ENCODE measurements around the gene PCDH8. TPM values are rescaled to one million over a fixed set of nuclear protein-coding genes. Genes with fewer than 3 reads are reported as not detected.

The PCDH8 gene
- total and polyA plus RNA-seq, 7 donors = 0.03 to 0.20 (median 0.06) TPM; not detected in 3

DNA sequence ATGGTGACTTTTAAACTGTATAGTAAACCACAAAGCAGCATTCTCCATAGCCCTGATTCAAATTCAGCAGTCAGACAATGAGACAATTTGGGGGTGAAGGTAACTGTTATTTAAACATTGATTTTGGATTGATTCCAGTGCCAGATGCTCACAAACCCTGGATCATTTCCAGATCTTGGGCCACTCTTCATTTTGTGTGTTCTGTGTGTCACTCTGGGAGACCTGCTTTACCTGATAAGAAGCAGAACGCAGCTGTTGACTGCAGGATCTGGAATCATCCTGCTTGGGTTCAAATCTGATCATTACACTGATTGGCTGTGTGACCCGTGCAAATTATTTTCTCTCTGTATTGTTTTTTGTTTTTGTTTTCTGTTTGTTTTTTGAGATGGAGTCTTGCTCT, 4.0 kb upstream of the PCDH8 start:
- intact Hi-C loops (cut with DNase I) = no loop called here
- Histone ChIP-seq H3K9me3 (no peaks in the 10 kb centered on the region), H3K36me3 (ENCODE audit: insufficient read depth in 1 of 2, low read depth in 1 of 2) (no peaks in the 10 kb centered on the region), H3K27ac (no peak overlapping the region), H3K27me3 (ENCODE audit: insufficient read depth in 3 of 3, low read length in 2 of 3) (peaks cover 0 to 70% (median 17%) of the 10 kb centered on the region in 3 donors), H3K4me3 (no peak overlapping the region), H3K4me1 (peaks cover 6% of the 10 kb centered on the region)
- no peak for TF ChIP-seq CTCF (IDR thresholded peaks at IDR 0.05)
- WGBS, 3 donors = 79 to 85% (median 84%) methylated on average over 2 of the region's 2 CpGs
- DNase-seq = no peak
- ATAC-seq = no peak

DNA sequence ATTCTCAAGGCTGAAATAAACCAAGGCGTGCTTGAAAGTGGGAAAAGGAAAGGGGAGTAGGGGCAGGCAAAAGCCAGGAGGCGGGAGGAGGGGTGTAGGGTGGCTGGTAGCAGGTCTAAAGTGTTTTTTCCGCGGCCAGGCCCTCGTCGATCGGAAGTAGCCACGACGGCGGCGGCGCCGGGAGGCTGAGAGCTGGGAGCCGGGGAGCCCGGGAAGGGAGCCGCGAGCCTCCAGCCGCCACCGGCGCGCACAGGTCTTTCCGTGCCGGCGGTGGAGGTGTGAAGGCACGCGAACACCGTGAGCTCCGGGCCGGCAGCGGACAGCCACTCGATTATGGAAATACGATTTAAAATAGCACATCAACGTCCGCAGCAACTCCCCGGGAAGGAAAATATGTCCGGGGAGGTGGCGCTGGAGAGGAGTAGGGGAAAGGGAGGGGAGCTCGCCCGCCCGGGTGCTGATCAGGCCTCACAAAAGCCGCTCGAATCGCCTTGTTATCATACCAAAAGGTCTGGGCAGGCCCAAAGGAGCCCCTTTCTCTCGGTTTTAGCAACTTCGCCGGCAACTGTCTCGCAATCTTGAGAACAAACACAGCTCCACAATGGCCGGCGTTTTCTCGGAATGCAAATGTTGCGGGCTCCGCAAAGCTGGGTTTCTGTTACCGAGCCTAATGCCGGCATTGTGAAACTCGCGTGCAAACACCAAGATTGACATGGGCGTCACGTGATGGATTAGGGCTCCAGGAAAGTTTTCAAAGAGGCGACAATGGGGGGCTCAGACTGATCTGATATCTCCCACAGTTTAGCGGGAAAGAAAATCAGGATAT, 2.9 kb upstream of the PCDH8 start:
- no peak overlapping the region for H3K27ac ChIP-seq
- peak overlapping the region; percentile 68 for H3K4me3 ChIP-seq
- H3K4me1 ChIP-seq = peaks cover 6% of the 10 kb centered on the region
- no peak for TF ChIP-seq CTCF (IDR thresholded peaks at IDR 0.05)
- no peaks in the 10 kb centered on the region for H3K36me3 ChIP-seq (ENCODE audit: insufficient read depth in 1 of 2, low read depth in 1 of 2)
- 1% methylated on average over 49 to 60 of the region's 60 CpGs for WGBS, 3 donors
- peak in 1 of 2 donors; percentile 19 for DNase-seq
- ATAC-seq = peak; percentile 22 to 61 (median 36)
- H3K27me3 ChIP-seq (ENCODE audit: insufficient read depth in 3 of 3, low read length in 2 of 3) = peaks cover 0 to 81% (median 26%) of the 10 kb centered on the region in 3 donors
- intact Hi-C loops (cut with DNase I) = no loop called here
- H3K9me3 ChIP-seq = no peaks in the 10 kb centered on the region

- intact Hi-C loops (cut with DNase I) = no loop called here
- Histone ChIP-seq H3K9me3 (no peaks in the 10 kb centered on the region), H3K36me3 (ENCODE audit: insufficient read depth in 1 of 2, low read depth in 1 of 2) (no peaks in the 10 kb centered on the region), H3K4me1 (peaks cover 6% of the 10 kb centered on the region), H3K27me3 (ENCODE audit: insufficient read depth in 3 of 3, low read length in 2 of 3) (peaks cover 0 to 86% (median 33%) of the 10 kb centered on the region in 3 donors), H3K27ac (no peak overlapping the region), H3K4me3 (peak overlapping the region; percentile 68)
- 1% methylated on average over 44 to 47 of the region's 47 CpGs for WGBS, 3 donors
- no peak for TF ChIP-seq CTCF (IDR thresholded peaks at IDR 0.05)
- DNase-seq (peak; percentile 73 to 85), ATAC-seq (peak; percentile 68 to 83 (median 74))
Observed at GRCh38 chr13:52850396-52851136, 2.1 kb upstream of the PCDH8 start.

GRCh38 chr13:52850072-52850395, 1.6 kb upstream of the PCDH8 start:
- peak overlapping the region; percentile 68 for H3K4me3 ChIP-seq

More at GRCh38 chr13:52850072-52850395, 1.6 kb upstream of the PCDH8 start:
- no peak for DNase-seq
- no peak for ATAC-seq
- TF ChIP-seq CTCF (IDR thresholded peaks at IDR 0.05) = no peak
- H3K4me1 ChIP-seq = peaks cover 6% of the 10 kb centered on the region
- peaks cover 0 to 86% (median 39%) of the 10 kb centered on the region in 3 donors for H3K27me3 ChIP-seq (ENCODE audit: insufficient read depth in 3 of 3, low read length in 2 of 3)
- 4 to 5% (median 5%) methylated on average over 5 of the region's 5 CpGs for WGBS, 3 donors
- H3K27ac ChIP-seq = no peak overlapping the region
- no peaks in the 10 kb centered on the region for H3K9me3 ChIP-seq
- H3K36me3 ChIP-seq (ENCODE audit: insufficient read depth in 1 of 2, low read depth in 1 of 2) = no peaks in the 10 kb centered on the region
- intact Hi-C loops (cut with DNase I) = no loop called here
